ENCODE measurements around the gene SUN1.

GRCh38 chr7:869348-869747, 37.1 kb downstream of the SUN1 start:
- no peak for TF ChIP-seq CTCF (IDR thresholded peaks at IDR 0.05)
- no peak for TF ChIP-seq POLR2A (IDR thresholded peaks at IDR 0.05)
- no peak for TF ChIP-seq POLR2AphosphoS5 (IDR thresholded peaks at IDR 0.05)
- no peak for TF ChIP-seq EP300 (IDR thresholded peaks at IDR 0.05)
